HEK293T (cell line): ENCODE data around the gene DSG1.

ENCODE experiments used
- L3MBTL2 ChIP-seq: fragments of 450-650 bp; conservative IDR thresholded peaks from 2 replicates; pipeline ENCODE4 v1.6.1; 2016; ENCODE audit warnings: mild to moderate bottlenecking
- SUZ12 ChIP-seq: fragments of 450-650 bp; IDR thresholded peaks from 2 replicates; pipeline ENCODE4 v1.6.1; 2016; ENCODE audit warnings: mild to moderate bottlenecking

DNA sequence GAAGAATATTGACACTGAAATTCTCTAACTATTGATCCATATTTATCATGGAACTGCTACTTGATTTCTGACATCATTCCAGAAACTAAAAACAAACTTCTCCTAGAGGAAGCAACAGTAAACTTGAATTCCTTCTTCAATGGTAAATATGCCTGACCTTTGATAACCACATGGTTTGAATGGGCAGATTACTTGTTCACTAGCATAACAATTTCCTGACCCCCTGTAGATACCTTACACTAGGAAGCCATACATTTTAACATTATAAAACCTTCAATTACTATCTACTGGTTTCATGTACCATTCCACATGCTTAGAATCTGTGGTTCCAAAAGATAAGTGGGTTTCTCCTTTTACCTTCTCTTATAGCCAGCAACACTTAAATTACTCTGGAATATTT lies 36.5 kb upstream of the DSG1 start:
- TF ChIP-seq SUZ12: no peak
- no peak for TF ChIP-seq L3MBTL2
